Thymus (tissue), 11 donors: ENCODE measurements around the gene LAMTOR1. TPM values are rescaled to one million over a fixed set of nuclear protein-coding genes. Genes with fewer than 3 reads are reported as not detected.
"Not testable (repeated sequence)": the region's sequence is repeated elsewhere in the genome, so short reads cannot be mapped to it uniquely, and the experiment has no call there.

Source experiments
- DNase-seq, 9 donors: peaks; one replicate each; pipeline ENCODE4 v3.0.0-alpha.2; 2013; ENCODE audit warnings: low spot score in 9 of 9, low read depth in 6 of 9, missing footprints in 1 of 9
- H3K27ac ChIP-seq, 2 donors: one replicate each; pipeline ENCODE4 v1.5.1; 2013; ENCODE audit warnings: control low read depth in 1 of 2, low read depth in 1 of 2, low read length in 1 of 2, mild to moderate bottlenecking in 1 of 2, moderate library complexity in 1 of 2
- H3K27me3 ChIP-seq, 2 donors: one replicate each; pipeline ENCODE4 v1.5.1; 2013; ENCODE audit warnings: low read length in 1 of 2; ENCODE audit not compliant: control insufficient read depth in 2 of 2, insufficient read depth in 1 of 2
- H3K36me3 ChIP-seq, 2 donors: one replicate each; pipeline ENCODE4 v1.5.1; 2013; ENCODE audit warnings: low read length in 1 of 2, mild to moderate bottlenecking in 1 of 2, moderate library complexity in 1 of 2; ENCODE audit not compliant: control insufficient read depth in 2 of 2, insufficient read depth in 2 of 2
- H3K4me1 ChIP-seq, 2 donors: one replicate each; pipeline ENCODE4 v1.5.1; 2013; ENCODE audit warnings: low read length in 2 of 2; ENCODE audit not compliant: control insufficient read depth in 2 of 2, insufficient read depth in 2 of 2
- H3K4me3 ChIP-seq, 2 donors: one replicate each; pipeline ENCODE4 v1.5.1; 2013; ENCODE audit warnings: low read length in 2 of 2, control low read depth in 1 of 2, mild to moderate bottlenecking in 1 of 2
- H3K9me3 ChIP-seq, 2 donors: one replicate each; pipeline ENCODE4 v1.5.1; 2013; ENCODE audit warnings: low read length in 1 of 2, mild to moderate bottlenecking in 1 of 2; ENCODE audit not compliant: control insufficient read depth in 2 of 2, insufficient read depth in 1 of 2
- WGBS: extraction: QIAGEN DNeasy Blood & Tissue Kit; methylation state at CpG from one replicate; pipeline ENCODE4 v1.1.7; 2013; 5-methylcytosine and 5-hydroxymethylcytosine counted together
- polyA plus RNA-seq: library from polyadenylated mRNA; stranded (reverse); fragments of 200-250 nt; gene quantifications from one replicate; pipeline ENCODE4 v1.2.3, GENCODE V29; 2013
- total RNA-seq: library from RNA; stranded (reverse); fragments of 120-200 nt; gene quantifications from one replicate; pipeline ENCODE4 v1.2.4, GENCODE V29; 2013
- donor health status: healthy.

LAMTOR1 gene
- total and polyA plus RNA-seq, 2 donors = 74.5 to 104 TPM

DNA sequence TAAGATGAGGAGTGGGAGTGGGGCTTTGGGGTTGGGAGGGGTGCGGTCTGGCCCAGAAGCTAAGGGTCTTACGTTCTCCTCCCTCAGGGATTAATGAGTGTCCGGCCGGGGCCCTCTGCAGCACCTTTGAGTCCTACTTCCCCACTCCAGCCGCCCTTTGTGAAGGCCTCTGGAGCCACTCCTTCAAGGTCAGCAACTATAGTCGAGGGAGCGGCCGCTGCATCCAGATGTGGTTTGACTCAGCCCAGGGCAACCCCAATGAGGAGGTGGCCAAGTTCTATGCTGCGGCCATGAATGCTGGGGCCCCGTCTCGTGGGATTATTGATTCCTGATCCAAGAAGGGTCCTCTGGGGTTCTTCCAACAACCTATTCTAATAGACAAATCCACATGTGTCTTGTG is 36.4 kb upstream of the LAMTOR1 start:
- Histone ChIP-seq H3K36me3 (no peaks in the 10 kb centered on the region), H3K4me3 (no peak overlapping the region), H3K27ac (no peak overlapping the region), H3K4me1 (peaks cover 0 to 9% of the 10 kb centered on the region in 2 donors), H3K9me3 (no peaks in the 10 kb centered on the region), H3K27me3 (no peaks in the 10 kb centered on the region)
- DNase-seq = no peak
- 98% methylated on average over 11 of the region's 11 CpGs for WGBS

- DNase-seq = no peak
- no peak overlapping the region for H3K27ac ChIP-seq
- peaks cover 0 to 9% of the 10 kb centered on the region in 2 donors for H3K4me1 ChIP-seq
- H3K36me3 ChIP-seq = no peaks in the 10 kb centered on the region
- WGBS = 96% methylated on average over 12 of the region's 12 CpGs
- H3K4me3 ChIP-seq = no peak overlapping the region
- H3K27me3 ChIP-seq = no peaks in the 10 kb centered on the region
- no peaks in the 10 kb centered on the region for H3K9me3 ChIP-seq
Observed at GRCh38 chr11:72138821-72139390, 35.8 kb upstream of the LAMTOR1 start.

DNA sequence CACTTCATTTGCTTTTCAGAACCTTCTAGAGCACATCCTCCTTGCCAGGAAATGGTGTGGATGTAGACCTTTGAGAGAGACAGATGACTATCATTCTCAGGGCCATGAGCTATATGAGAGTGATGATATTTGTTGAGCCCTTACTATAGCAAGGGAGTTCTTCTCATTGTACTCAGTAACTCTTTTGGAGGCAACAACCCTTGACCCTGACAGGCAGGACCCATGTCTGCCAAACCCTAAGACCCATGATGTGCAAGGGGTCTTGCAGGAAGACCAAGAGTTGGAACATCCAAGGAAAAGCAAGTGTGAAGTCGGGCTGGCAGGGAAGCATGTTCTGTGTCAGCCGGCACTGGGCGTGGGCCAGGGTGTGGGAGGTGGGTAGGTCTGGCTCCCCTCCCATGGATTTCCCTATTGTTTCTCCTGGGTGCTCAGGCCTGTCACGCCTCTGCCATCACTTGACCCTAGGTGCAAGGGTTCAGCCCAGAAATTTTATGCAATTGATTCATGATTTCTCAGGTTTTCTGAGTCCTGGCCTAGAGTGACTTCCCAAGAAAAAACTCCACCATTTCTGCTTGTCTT is 33.7 kb upstream of the LAMTOR1 start:
- H3K4me3 ChIP-seq = no peak overlapping the region
- WGBS = 95% methylated on average over 4 of the region's 4 CpGs
- no peaks in the 10 kb centered on the region for H3K36me3 ChIP-seq
- H3K9me3 ChIP-seq = no peaks in the 10 kb centered on the region
- DNase-seq = no peak
- peaks cover 0 to 8% of the 10 kb centered on the region in 2 donors for H3K27me3 ChIP-seq
- H3K4me1 ChIP-seq = peaks cover 0 to 4% of the 10 kb centered on the region in 2 donors
- H3K27ac ChIP-seq = no peak overlapping the region

GRCh38 chr11:72135891-72136683 is 33.0 kb upstream of the LAMTOR1 start:
- no peak overlapping the region for H3K27ac ChIP-seq
- WGBS = 98% methylated on average over 14 of the region's 14 CpGs
- H3K36me3 ChIP-seq = no peaks in the 10 kb centered on the region
- H3K9me3 ChIP-seq = no peaks in the 10 kb centered on the region
- peaks cover 0 to 10% of the 10 kb centered on the region in 2 donors for H3K27me3 ChIP-seq
- H3K4me3 ChIP-seq = no peak overlapping the region
- DNase-seq = no peak
- H3K4me1 ChIP-seq = no peaks in the 10 kb centered on the region

- H3K4me3 ChIP-seq, DNase-seq, H3K36me3 ChIP-seq, H3K27ac ChIP-seq, H3K4me1 ChIP-seq, H3K9me3 ChIP-seq: not testable (repeated sequence)
- peaks cover 0 to 10% of the 10 kb centered on the region in 2 donors for H3K27me3 ChIP-seq
- 97% methylated on average over 4 of the region's 4 CpGs for WGBS
Observed at GRCh38 chr11:72135473-72135872, 32.4 kb upstream of the LAMTOR1 start, which contains the start of gene FOLR3. FOLR3 (plus strand) TSS chr11:72135725; CDS start chr11:72135953, 228 bp downstream.

- H3K4me1 ChIP-seq = no peaks in the 10 kb centered on the region
- H3K4me3 ChIP-seq = no peak overlapping the region
- H3K27me3 ChIP-seq = peaks cover 0 to 13% of the 10 kb centered on the region in 2 donors
- 16% methylated on average over 2 of the region's 2 CpGs for WGBS
- DNase-seq = no peak
- no peak overlapping the region for H3K27ac ChIP-seq
- H3K9me3 ChIP-seq = no peaks in the 10 kb centered on the region
- no peaks in the 10 kb centered on the region for H3K36me3 ChIP-seq
Observed at GRCh38 chr11:72132646-72133045, 29.5 kb upstream of the LAMTOR1 start.

DNA sequence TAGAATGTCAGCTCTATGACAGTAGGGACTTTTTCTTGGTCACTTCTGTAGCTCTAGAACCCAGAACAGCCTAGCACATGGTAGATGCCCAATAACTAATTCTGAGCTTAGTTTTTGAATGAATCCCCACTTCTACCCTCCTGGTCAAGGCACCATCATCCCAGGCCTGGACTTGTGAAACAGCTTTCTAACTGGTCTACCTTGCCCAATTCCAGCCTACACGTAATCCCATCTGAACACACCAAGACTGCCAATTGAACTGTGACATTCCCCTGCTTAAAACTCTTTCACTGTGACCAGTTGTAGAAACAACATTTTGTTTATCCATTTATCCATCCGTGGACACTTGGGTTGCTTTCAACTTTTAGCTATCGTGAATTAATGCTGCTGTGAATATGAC is 26.3 kb upstream of the LAMTOR1 start:
- H3K9me3 ChIP-seq = no peaks in the 10 kb centered on the region
- peaks cover 0 to 13% of the 10 kb centered on the region in 2 donors for H3K27me3 ChIP-seq
- no peaks in the 10 kb centered on the region for H3K36me3 ChIP-seq
- no peaks in the 10 kb centered on the region for H3K4me1 ChIP-seq
- H3K27ac ChIP-seq = no peak overlapping the region
- no peak overlapping the region for H3K4me3 ChIP-seq
- 92% methylated on average over 3 of the region's 3 CpGs for WGBS
- no peak for DNase-seq

DNA sequence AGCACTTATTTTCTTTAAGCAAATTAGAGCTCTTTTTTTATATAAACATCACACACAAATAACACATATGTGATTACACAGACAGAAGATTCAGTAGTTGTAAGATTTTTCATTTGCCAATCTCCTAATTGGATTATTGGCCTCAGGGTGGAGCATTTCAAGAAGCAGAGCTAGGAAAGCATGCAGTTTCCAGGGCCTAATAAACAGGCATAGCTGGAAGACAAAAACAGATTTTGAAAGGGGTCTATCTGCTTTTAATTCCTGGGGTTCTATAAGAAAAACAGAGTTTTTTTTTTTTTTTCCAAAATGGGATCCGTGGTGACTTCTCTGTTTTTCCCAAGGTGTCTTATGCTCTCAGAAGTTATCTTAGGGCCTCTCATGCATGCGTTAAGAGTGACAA is 24.8 kb upstream of the LAMTOR1 start:
- Histone ChIP-seq H3K4me1 (no peaks in the 10 kb centered on the region), H3K27me3 (peaks cover 0 to 7% of the 10 kb centered on the region in 2 donors), H3K36me3 (no peaks in the 10 kb centered on the region), H3K9me3 (no peaks in the 10 kb centered on the region), H3K4me3 (no peak overlapping the region), H3K27ac (no peak overlapping the region)
- 65% methylated on average over 2 of the region's 2 CpGs for WGBS
- DNase-seq = no peak

DNA sequence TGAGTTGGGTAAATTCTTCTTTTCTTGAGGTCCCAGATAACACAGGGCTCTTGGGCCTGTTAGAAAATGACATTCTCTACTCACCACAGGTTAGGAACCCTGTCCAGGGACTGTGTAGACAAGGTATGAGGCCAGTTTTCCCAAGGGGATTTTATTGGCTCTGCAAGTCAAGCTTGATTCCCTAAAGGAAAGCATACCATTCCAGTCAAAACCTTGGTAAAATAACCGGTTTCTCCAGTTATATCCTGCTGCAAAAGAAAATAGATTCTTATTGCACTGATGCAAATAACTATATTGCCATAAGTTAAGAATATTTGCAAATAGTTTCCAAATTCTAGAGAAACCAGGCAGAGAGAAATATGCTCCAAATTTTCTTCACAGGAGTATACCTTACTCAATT is 22.9 kb upstream of the LAMTOR1 start:
- Histone ChIP-seq H3K4me3 (no peak overlapping the region), H3K27ac (no peak overlapping the region), H3K4me1 (no peaks in the 10 kb centered on the region), H3K9me3 (no peaks in the 10 kb centered on the region), H3K27me3 (peaks cover 0 to 3% of the 10 kb centered on the region in 2 donors), H3K36me3 (no peaks in the 10 kb centered on the region)
- 79% methylated on average over 1 of the region's 1 CpG for WGBS
- DNase-seq = no peak
